ENCODE data around the gene ESPN. TPM values are rescaled to one million over a fixed set of nuclear protein-coding genes. Genes with fewer than 3 reads are reported as not detected.

Gene ESPN
- total RNA-seq, 1 experiment from 2014 or later: 53.1 TPM

GRCh38 chr1:6416906-6417305 is 7.7 kb upstream of the ESPN start:
- no peak for TF ChIP-seq CTCF (conservative IDR thresholded peaks at IDR 0.05)
- peaks cover 3% of the 10 kb centered on the region; the same call in 1 of the 2 replicates for H3K4me1 ChIP-seq (ENCODE audit: insufficient read depth, low read length)
- H4K5ac ChIP-seq (ENCODE audit: insufficient read length, low read depth, low read length): no peak overlapping the region
- Mint-ChIP-seq H3K36me3 (ENCODE audit: insufficient read depth in 1 of 3, low read depth in 3 of 3) (no peaks in the 10 kb centered on the region), H3K27me3 (ENCODE audit: low read depth) (peaks cover 97% of the 10 kb centered on the region), H3K4me1 (peaks cover 22 to 25% of the 10 kb centered on the region in 2 experiments), H3K9me3 (no peaks in the 10 kb centered on the region; a peak in 1 of 5 replicates), H3K27ac (no peak overlapping the region), H3K4me3 (no peak overlapping the region)
- H4K20me1 ChIP-seq (ENCODE audit: control insufficient read depth, insufficient read depth, insufficient read length): no peaks in the 10 kb centered on the region
- no peak overlapping the region for H3K14ac ChIP-seq (ENCODE audit: insufficient read depth, low read length)
- no CpG with 5 or more reads among the region's 5 CpGs for WGBS (ENCODE audit: extremely low coverage, insufficient read length, low lambda C conversion rate)
- H2BK12ac ChIP-seq (ENCODE audit: insufficient read length, low read depth, low read length): no peak overlapping the region
- no peak overlapping the region for H3K56ac ChIP-seq (ENCODE audit: insufficient read length, low read depth, low read length)
- no peak overlapping the region for H2BK20ac ChIP-seq (ENCODE audit: low read depth, low read length, poor library complexity, severe bottlenecking)
- H3K23me2 ChIP-seq (ENCODE audit: insufficient read length, low read depth, low read length, poor library complexity, severe bottlenecking): peaks cover 7% of the 10 kb centered on the region
- no peak overlapping the region for H2AK5ac ChIP-seq (ENCODE audit: insufficient read length, low read length)
- no peak for DNase-seq
- H3K27me3 ChIP-seq (ENCODE audit: insufficient read depth, low read length): peaks cover 56% of the 10 kb centered on the region
- no peak overlapping the region for H2BK5ac ChIP-seq (ENCODE audit: insufficient read length, low read length)
- no peak overlapping the region for H3T11ph ChIP-seq (ENCODE audit: low read length)
- no peak overlapping the region for H3K27ac ChIP-seq (ENCODE audit: insufficient read length, low read depth, low read length)
- no peak overlapping the region for H2BK120ac ChIP-seq (ENCODE audit: low read depth, low read length, poor library complexity, severe bottlenecking)
- H2AFZ ChIP-seq (ENCODE audit: low read length): no peak overlapping the region
- no peak overlapping the region for H3K4ac ChIP-seq (ENCODE audit: low read depth, low read length)
- H3K79me1 ChIP-seq (ENCODE audit: insufficient read depth, low read depth, low read length, poor library complexity, severe bottlenecking): no peaks in the 10 kb centered on the region
- no peak overlapping the region for H4K91ac ChIP-seq (ENCODE audit: insufficient read length, low read depth, low read length)
- no peaks in the 10 kb centered on the region for H3K9me3 ChIP-seq (ENCODE audit: control insufficient read depth, low read depth, low read length)
- no peak overlapping the region for H3K18ac ChIP-seq (ENCODE audit: insufficient read length, low read depth, low read length)
- no peak overlapping the region for H3K23ac ChIP-seq (ENCODE audit: insufficient read length, low read depth, low read length)
- no peak overlapping the region for H4K8ac ChIP-seq (replicated peaks; ENCODE audit: insufficient read length, low read depth, low read length)
- no peak overlapping the region for H3K4me2 ChIP-seq (ENCODE audit: insufficient read depth, insufficient read length, low read length)
- no peak overlapping the region for H2BK15ac ChIP-seq (ENCODE audit: low read depth, low read length)
- no peaks in the 10 kb centered on the region for H3K79me2 ChIP-seq (ENCODE audit: insufficient read depth, low read length)
- H3K9ac ChIP-seq (ENCODE audit: extremely low read depth, insufficient read length, low read length): no peak overlapping the region
